GM19372 (cell line): ENCODE results near the gene PLEKHA6.

ENCODE experiments used
- ATAC-seq: cut with Tn5 transposase; IDR thresholded peaks from one replicate; pipeline ENCODE4 v1.9.1; 2021; ENCODE audit warnings: mild to moderate bottlenecking, low read depth, moderate library complexity; ENCODE audit not compliant: unreplicated experiment

PLEKHA6 gene

DNA sequence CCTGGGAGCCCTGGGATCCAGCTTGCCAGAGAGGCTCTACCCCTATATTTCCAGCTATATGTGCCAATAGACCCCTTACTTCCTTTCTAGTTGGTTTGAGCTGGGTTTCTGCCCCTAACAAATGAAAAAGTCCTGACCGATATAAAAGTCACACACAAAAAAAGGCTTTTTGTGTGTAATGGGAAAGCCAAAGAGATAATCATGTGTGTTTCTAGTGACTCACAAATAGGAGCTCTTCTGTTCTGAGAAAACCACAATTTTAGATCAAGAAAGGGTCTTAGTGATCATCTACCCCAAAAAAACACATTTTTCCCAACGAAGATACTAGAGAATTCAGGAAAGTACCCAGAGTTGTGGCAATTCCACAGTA, 23.0 kb upstream of the PLEKHA6 start:
- ATAC-seq, result no peak

DNA sequence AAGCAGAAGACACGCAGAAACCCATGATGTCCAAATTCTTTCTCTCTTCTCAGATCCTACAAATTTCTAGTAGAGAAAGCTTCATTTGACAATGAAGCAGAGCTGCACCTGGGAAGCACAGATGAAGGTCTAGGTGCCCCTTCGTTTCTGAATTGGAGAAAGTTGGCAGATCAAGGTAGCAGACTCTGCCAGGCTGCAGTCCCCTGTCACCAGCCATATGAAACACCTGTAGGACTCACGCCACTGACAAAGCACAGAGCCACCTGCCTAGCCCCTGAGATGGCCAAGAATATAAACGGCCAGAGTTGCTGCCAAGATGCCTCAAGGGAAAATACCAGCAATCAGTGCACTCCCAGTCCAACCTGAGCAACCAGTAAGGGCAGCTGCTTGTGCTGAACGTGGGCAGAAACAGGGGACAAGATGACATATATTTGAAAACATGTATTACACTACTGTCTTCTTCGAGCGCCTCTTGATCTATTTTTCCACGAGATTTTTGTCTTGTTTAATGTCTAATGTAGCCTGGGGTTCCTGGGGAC, 20.6 kb upstream of the PLEKHA6 start:
- no peak for ATAC-seq

DNA sequence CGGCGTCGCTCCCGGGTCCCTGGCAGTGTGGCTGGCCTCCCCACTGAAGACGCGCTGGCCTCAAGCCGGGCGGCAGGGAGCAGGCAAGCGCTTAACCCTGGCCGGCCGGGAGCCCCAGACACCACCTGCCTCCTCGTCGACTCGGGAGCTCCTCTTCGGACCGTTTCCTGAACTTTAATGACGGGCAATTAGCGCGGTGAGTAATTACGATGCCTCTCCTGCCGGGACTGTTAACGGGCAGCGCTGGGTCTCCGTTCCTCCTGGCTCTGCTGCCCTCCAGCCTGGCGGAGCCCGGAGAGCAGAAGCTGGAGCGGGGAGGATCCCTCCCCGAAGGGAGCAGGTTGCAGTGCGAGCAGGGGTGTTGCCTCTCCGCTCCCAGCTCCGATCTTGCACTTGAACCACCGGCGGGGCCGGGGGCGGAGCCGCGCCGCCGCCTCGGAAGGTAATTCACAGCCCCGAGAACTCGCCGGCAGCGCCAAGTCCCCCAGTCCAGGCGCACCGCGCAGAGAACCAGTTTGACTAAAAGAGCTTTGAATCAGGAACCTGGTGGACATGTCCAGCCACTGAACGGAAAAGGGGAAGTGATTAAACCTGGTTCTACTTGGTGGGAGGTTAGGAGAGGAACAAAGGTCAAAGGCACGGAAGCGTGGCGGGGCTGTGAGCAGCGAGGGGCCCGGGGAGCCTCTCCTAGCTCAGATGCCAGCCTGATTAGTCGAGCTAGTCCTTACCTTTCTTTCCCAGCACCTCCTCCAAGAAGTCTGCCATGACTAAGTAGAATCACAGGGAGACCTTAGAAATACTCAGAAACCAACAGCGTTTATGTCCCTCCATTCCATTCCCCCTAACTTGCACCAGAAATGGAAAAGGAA, 18.3 kb upstream of the PLEKHA6 start:
- ATAC-seq, result no peak

DNA sequence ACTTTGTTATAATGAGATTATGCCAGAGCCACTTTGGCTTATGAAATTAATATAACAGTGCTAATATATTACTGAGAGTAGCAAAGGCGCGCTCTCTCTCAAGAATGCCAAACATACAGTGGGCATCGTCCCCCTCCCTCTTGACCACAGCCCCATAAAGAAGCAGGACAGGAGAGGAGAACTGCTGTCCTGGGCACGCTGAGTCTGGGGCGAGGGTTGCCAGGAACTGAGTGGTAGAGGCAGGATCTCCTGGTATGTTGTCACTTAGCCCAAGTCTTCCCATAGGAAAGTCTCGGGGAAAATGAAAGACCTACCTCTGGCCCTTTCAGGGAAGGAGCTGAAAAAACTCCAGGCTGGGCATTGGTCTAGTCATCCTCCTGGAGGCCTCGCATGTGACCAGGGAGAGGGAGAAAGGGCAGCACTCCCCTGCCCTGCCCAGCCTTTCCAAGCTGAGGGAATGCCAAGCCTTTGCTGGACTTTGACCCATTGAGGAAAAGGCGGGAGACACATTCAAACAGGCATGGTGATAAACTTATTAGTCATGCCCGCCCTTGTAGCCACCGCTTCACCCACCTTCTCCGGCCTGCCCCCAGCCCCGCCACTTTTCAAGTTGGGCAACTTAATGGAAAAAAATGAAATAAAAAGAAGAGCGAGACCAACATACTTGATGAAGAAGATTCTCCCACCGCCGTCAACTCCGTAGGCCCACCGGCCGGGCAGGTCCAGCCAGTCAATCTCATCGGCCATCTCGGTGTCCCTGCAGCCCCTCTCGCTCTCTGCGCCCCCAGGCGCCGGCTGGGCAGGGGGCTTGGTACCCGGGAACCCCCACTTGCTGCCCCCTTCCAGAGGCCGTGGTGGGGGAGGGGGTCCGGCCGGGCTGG, 17.4 kb upstream of the PLEKHA6 start:
- ATAC-seq, result no peak

DNA sequence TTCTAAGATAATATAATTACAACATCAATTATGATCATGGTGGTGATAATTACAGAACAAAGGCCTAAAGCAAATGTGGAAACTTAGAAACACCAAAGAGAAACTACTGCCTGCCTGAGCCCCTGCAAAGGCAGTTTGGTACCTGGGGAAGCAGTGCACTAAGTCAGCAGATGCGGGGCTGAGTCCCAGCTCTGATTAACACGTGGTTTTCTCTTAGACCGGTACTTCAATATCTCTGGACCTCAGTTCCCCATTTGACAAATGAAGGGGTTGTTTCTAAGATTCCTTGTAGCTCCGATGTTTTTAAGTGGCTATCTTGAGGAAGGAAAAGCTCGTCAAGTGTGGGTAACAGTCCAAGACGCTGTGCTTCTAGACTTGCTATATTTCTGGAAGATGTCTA, 16.7 kb upstream of the PLEKHA6 start:
- no peak for ATAC-seq

DNA sequence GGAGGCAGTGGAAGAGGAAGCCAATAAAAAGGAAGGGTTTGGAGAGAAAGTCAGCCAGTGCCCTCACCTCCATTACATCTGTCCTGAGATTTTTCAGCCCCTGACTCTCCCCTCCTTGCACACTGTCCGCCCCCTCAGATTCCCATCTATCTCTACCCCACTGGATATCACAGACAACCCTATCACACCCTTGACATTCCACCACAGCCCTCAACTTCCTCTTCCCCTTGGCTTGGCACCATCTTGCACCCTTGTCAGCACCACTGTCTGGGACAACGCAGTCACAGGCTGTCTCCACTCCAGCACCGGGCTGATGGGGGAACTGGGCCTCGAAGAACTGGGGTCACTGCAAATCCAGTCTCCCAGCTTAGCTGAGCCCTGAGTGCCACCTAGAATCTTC, 14.2 kb upstream of the PLEKHA6 start:
- no peak for ATAC-seq

DNA sequence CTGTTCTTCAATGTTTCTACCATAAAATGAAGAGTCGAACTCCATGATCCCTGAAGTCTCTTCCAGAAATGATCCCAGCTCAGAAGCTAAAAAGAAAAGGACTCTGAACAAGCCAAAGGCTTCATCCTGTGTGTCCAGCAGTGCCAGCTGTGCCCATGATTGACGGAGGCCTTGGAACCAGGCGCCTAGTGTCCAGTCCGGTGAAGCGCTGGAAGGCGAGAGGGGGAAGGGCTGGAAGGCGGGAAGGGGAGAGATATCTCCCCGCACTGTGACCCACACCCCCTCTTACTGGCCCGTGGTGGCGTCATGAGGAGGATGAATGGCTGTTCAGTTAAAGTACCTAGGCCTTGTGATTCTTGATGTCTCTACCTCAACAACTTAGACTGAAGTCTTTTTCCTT, 10.4 kb upstream of the PLEKHA6 start:
- ATAC-seq, result no peak

DNA sequence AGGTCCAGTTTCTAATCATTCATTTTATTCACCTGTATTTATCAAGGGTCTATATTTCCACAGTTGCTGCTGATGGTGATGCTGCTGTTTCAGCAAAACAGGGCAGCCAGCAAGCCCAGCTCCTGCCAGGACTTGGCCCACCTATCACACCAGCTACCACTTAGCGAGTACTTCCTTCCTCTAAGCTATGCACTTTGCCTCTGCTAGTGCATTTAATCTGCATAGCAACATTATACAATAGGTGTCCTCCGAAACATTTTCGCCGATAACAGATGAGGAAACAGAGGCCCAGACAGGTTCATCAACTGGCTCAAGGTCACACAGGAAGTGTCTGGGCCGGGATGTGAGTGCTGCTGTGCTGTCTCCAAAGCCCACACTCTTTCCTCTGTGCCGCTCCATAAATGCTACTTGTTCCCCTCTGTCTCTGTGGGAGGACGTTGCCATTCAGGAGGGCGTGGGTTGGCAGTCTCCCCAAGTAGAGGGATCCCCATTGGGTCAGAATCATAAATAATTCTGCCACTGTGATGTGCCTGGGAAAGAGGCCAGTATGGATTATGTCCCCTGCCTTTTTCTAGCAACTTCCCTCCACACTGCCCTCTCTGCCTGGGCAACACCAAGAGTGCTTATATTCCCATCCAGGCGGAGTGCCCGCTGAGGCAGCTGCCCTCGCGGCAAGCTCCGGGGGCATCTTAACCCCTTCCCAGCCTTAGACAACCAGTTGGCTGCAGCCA, 9.4 kb upstream of the PLEKHA6 start:
- ATAC-seq, result no peak

DNA sequence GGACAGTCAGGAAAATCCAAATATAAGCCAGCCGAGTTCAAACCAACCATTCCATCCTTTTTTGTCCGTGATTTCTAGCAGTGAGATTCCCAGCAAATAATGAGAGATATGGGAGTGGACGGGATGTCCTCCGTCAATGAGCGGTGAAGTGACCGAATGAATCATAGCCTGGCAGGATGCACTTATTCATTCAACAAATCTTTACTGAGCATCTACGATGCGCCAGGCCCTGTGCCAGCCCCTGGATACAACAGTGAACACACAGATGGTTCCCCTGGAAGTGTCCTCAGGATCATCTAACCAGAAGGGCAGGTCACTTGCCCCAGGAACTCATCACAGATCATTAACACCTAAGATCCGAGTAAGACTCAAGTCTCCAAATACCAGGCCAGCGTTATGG, 8.2 kb upstream of the PLEKHA6 start:
- ATAC-seq, result no peak

DNA sequence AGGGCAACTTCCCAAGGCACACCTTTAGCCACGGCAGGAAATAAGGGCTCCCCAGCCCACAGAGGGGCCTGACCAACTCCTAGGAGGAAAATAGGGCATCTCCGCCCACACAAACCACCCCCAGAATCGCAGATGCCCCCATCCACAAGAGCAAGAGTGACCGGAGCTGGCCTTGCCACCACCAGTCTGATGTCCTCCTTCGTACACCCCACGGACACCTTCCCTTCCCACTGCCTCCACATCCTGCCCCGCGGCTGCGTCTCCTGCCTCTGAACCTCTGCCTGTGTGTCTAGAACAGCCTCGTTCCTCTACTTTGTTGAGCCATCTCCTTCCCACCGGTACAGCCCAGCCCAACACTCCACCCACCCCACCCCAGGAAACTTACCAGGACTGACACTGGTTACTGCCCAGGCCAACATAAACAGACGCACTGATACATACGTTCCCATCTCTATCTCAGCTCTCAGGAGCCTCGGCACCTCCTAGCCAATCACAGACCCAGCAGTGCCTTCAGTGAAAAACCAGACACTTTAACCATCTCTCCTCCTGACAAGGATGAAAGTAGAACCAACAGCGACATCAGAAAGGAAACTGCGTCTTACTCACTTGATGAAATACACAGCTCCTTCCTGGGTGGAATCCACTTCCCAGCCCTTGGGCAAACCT, 7.6 kb upstream of the PLEKHA6 start:
- ATAC-seq, result no peak

DNA sequence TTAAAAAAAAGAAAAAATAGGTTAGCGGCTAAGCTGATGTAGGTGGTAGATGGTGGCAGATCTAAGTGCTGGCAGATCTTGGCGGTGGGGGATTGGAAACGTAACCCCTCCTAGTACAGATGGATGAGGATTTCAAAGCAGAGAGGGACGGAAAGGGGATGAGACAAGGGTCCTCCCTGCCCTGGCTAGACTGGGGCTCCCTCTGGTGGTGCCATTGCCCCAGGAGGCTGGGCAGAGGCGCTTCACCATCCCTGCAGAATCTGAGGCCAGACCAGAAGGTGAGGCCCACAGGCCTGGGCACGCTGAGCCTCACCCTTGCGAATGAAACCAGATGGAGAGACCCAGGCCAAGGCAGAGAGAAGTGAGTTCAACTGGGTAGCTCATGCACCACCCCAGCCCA, 7.0 kb upstream of the PLEKHA6 start:
- ATAC-seq, result no peak

DNA sequence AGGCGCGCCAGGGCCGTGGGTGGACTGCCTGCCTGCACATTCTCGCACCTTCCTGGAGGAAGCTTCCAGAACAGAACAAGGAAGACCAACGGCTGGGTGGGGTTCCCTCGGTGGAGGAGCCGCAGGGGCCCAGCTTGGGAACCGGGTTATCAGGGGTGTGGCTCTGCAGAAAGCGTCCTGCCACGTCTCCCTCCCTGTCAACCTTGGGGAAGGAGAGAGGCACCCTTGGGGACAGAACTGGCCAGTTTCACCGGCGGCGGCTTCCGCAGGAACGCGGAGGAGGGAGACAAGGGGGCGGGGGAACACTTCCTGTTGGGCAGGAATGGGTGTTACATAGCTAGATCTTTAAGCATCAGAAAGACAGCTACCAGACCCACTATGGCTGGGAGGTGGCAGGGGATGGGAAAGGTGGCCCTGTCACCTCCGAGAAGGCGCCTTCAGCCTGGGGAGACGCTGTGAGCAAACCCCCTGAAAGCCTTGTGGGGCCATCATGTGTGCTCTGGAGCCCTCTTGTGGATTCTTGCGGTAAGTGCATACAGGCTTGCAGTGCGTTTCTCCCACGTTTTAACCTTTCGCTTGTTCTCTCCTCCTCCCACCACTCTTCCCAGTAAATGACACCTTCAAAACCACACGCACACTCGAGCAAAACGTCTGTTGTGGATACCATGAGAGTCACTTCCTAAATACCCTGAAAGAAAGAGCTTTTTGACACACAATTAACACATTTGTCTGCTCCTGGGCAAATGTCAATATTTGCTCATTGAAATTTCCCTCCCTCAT, 3.8 kb upstream of the PLEKHA6 start:
- ATAC-seq, result no peak

DNA sequence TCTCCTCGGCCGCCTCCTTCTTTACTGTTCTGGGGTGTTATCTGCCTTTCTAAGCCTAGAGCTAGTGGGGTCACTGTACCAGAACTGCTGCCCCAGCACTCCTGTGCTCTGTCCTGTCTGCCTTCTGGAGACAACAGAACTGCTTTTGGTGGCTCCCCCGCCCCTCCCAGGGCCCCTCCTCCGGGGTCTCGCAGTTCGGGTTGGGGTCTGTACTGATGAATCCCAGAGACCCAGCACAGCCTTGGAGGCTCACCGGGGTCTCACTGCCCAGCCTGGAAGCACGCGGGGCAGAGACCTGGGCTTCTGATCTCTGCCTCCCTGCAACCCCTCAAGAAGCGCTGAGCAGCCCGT, 3.2 kb upstream of the PLEKHA6 start:
- ATAC-seq, result no peak

DNA sequence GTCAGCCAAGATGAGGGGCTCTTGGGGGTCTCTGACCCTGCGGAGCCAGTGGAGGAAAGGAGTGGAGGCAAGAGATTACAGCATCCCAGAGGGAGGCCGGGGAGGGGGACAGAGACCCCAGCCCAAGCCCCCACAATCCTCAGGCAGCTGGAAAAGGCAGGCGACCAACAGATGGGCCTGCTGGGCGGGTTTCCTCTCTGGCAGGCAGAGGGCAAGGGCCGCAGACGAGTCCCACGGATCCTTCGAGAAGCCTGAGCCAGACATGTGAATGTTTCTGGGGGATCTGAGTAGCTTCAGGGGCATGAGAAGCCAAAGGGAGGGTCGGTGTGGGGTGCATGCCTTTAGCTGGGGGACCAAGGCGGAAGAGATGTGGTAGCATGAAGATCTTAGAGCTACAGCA, 2.1 kb upstream of the PLEKHA6 start:
- no peak for ATAC-seq

DNA sequence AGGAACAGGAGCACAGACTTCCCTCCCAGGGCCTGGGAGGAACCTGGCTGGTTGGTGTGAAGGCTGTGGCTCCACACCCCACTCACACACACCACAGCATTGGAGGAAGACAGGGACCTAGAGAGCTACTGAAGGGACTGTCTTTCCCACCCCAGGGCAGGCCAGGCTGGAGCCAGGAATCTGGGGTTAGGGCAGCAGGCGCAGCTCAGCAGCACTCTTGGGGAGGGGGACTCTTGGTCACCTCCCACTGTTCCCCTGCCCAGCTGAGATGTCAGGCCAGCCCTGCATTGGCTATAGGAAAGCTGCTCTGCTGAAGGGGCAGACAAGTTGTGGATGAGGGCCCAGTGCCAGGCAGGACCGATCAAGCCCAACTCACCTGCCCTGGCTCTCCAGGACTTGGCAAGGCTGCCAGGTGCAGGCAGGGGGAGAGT, 1.6 kb upstream of the PLEKHA6 start:
- ATAC-seq, result no peak

DNA sequence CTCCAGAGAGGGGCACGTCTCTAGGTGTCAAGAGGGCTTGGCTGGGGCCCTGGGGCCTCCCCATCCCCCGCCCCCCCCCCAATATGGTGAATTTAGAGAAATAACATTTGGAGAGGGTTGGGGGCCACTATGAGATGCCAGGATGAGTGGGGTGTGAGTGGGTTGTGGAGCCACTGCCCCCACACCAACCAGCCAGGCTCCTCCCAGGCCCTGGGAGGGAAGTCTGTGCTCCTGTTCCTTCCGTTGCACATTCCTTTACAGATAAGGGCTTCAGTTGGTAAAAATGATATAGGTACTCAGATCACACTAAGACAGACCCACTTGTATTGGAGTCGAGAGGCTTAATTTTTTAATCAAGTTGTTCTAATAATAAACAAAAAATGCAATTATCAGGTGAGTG, 585 bp upstream of the PLEKHA6 start:
- ATAC-seq, result no peak

DNA sequence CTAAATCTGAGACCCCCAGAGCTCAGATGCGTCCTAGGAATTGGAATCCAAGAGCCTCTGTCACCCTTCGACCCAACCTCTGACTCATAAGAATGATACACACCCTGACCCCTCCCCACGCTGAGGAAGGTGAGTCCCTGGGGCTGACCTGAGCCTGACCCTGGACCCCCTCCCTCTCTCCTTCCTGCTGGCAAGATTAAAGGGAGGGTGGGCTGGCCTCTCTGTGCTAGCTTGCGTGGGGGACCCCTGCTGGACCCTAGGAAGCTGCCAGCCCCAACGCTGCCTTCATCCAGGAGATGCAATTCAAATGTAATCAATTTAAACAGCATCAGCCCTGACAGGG, 627 bp downstream of the PLEKHA6 start:
- no peak for ATAC-seq

DNA sequence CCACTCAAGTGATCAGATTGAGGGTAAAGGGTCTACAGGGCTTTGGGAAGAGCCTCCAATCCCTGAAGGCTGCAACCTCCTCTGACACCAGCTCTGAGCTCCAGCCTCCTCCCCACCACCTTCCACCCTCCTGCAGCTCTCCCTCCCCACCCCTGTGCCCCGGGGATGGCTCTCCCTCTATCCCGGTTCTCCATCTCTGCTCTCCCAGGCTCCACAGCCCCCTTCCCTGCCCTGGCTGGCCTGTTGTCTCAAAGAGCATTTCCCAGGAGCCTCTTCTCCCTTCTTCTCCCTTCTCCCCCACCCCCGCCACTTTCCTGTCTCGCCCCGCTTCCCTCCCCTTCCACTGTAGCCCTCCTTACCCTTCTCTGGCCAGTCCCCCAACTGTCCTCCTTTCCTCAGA, 1.1 kb downstream of the PLEKHA6 start:
- no peak for ATAC-seq

DNA sequence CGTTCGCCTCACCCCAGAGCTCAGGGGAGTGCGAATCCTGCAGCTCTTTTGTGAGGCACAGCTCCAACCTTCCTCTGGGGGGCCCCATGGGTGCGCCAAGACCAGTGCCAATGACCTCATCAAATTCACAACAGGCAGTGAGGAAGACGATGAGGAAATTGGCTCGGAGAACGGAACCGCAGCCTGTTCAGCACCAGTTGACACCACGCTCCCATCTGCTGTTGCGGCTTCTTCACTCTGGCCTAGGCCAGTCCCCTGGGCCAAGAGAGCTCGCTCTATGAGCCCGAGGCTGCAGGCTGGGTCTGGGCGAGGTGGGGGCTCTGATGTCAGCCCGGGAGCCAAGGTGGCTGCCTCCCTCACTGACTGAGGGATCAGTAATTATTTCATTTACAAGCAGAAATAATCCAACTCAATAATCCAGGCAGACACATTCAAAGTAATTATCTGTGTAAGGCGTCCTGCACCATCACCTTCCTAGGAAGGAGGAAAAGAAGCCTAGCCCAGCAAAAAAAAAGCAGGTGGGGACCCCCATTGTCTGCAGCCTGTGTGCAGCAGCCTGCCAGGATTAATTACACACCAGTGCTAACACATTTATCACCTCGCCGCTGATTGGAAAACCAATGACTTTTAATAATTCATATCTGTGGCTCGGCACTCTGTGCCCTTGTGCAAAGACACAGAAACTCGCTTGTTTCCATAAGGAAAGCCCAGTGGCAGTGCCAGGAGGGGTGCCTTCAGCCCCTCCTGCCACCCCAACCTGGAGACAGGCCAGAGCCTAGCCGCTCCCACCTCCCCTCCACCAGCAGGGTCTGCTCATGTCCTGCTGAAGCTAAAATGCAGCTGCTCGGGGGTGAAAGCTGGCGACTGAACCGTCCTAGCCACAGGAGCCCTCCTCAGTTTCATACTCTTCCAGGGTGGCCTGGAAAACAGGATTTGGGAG, 1.9 kb downstream of the PLEKHA6 start:
- no peak for ATAC-seq
